HCT116 (cell line): ENCODE data around the gene CCDC179. TPM values are rescaled to one million over a fixed set of nuclear protein-coding genes. Genes with fewer than 3 reads are reported as not detected.

Experiments used
- ATAC-seq: fragments of 200-7000 bp; cut with Tn5 transposase; 2 replicates; pipeline ENCODE4 v1.9.1; 2020; ENCODE audit warnings: mild to moderate bottlenecking, moderate library complexity
- BruUV-seq: library from RNA; stranded (reverse); fragments of 400-500 nt; replicated peaks from 2 replicates; lab custom pipeline; 2021; lab: Mats Ljungman, UMichigan
- CTCF ChIA-PET: fragments of 300-600 bp; sonication (Branson Sonifier 250); formaldehyde crosslinking; loops from one replicate; lab custom pipeline; 2021; ENCODE audit warnings: antibody characterized with exemption; lab: Charles Lee
- POLR2A ChIA-PET: fragments of 300-600, 350-600 bp; sonication (Branson Sonifier 250); formaldehyde crosslinking; loops from one replicate; lab custom pipeline; 2021; ENCODE audit warnings: antibody characterized with exemption; lab: Charles Lee
- RAD21 ChIA-PET, 2 experiments: fragments of 300-600 bp; sonication (Branson Sonifier 250); formaldehyde crosslinking; loops; one replicate each; lab custom pipeline; 2023; ENCODE audit warnings: low total read pairs in 2 of 2; ENCODE audit not compliant: uncharacterized antibody in 2 of 2, unreplicated experiment in 2 of 2, low non-redundant PET in 1 of 2; lab: Charles Lee
- DNase-seq: peaks from one replicate; pipeline ENCODE4 v3.0.0-alpha.2; 2010; ENCODE audit warnings: low read depth, low spot score
- H2AFZ ChIP-seq: fragments of 200-600 bp; shearing (Covaris generic), sonication (generic); 2 replicates; pipeline ENCODE4 v1.6.1; 2017; ENCODE audit warnings: low read depth, mixed run types, mixed read lengths, antibody characterized with exemption, low read length; ENCODE audit not compliant: poor library complexity, severe bottlenecking
- H3K27ac ChIP-seq: 2 replicates; pipeline ENCODE4 v1.5.1; 2012; ENCODE audit warnings: low read depth, low read length
- H3K27me3 ChIP-seq: fragments of 200-600 bp; sonication (generic); 2 replicates; pipeline ENCODE4 v1.6.1; 2016; ENCODE audit warnings: mixed run types, low read length, mixed read lengths; ENCODE audit not compliant: insufficient read depth
- H3K36me3 ChIP-seq, 2 experiments: fragments of 200-500 bp in 1 of 2; fragments of 200-600 bp in 1 of 2; sonication (Bioruptor generic) in 1 of 2; sonication (generic) in 1 of 2; 2 replicates each; pipeline versions ENCODE4 v1.5.1 to v1.6.1; 2014 to 2016; ENCODE audit warnings: low read length in 2 of 2, inconsistent platforms in 1 of 2, mixed read lengths in 1 of 2, mixed run types in 1 of 2; ENCODE audit not compliant: insufficient read depth in 2 of 2, control insufficient read depth in 1 of 2
- H3K4me1 ChIP-seq, 2 experiments: fragments of 200-600 bp in 1 of 2; sonication (generic) in 1 of 2; 2 replicates each; pipeline versions ENCODE4 v1.5.1 to v1.6.1; 2012 to 2017; ENCODE audit warnings: low read length in 2 of 2, inconsistent platforms in 1 of 2, mild to moderate bottlenecking in 1 of 2, mixed read lengths in 1 of 2, mixed run types in 1 of 2, moderate library complexity in 1 of 2; ENCODE audit not compliant: insufficient read depth in 2 of 2, control insufficient read depth in 1 of 2
- H3K4me2 ChIP-seq: fragments of 200-600 bp; sonication (generic); 2 replicates; pipeline ENCODE4 v1.6.1; 2017; ENCODE audit warnings: mixed run types, low read length, mixed read lengths
- H3K4me3 ChIP-seq, 2 experiments: fragments of 200-600 bp in 1 of 2; sonication (generic) in 1 of 2; replicated peaks in 1 of 2; 2 replicates each; pipeline ENCODE4 v1.5.1; 2011 to 2016; ENCODE audit warnings: low read length in 2 of 2, control low read depth in 1 of 2, low read depth in 1 of 2, mild to moderate bottlenecking in 1 of 2, mixed read lengths in 1 of 2, mixed run types in 1 of 2
- H3K79me2 ChIP-seq: fragments of 200-600 bp; sonication (generic); 2 replicates; pipeline ENCODE4 v1.6.1; 2017; ENCODE audit warnings: mild to moderate bottlenecking, mixed run types, low read length, moderate library complexity, mixed read lengths; ENCODE audit not compliant: insufficient read depth
- H3K9ac ChIP-seq: fragments of 200-600 bp; sonication (generic); 2 replicates; pipeline ENCODE4 v1.6.1; 2016; ENCODE audit warnings: low read length, mixed read lengths
- H3K9me2 ChIP-seq: fragments of 200-600 bp; sonication (generic), shearing (Covaris generic); 2 replicates; pipeline ENCODE4 v1.6.1; 2017; ENCODE audit warnings: mixed run types, mild to moderate bottlenecking, moderate library complexity; ENCODE audit not compliant: insufficient read depth
- H3K9me3 ChIP-seq, 2 experiments: fragments of 200-500 bp in 1 of 2; fragments of 200-600 bp in 1 of 2; sonication (Bioruptor generic) in 1 of 2; sonication (generic) in 1 of 2; 2 replicates each; pipeline ENCODE4 v1.6.1; 2014 to 2017; ENCODE audit warnings: low read length in 2 of 2, mixed read lengths in 2 of 2, inconsistent platforms in 1 of 2, low read depth in 1 of 2, mild to moderate bottlenecking in 1 of 2, mixed run types in 1 of 2, moderate library complexity in 1 of 2; ENCODE audit not compliant: control insufficient read depth in 1 of 2, insufficient read depth in 1 of 2
- H4K20me1 ChIP-seq: fragments of 200-600 bp; sonication (generic), shearing (Covaris generic); 2 replicates; pipeline ENCODE4 v1.6.1; 2017; ENCODE audit warnings: mixed run types, mild to moderate bottlenecking, moderate library complexity; ENCODE audit not compliant: insufficient read depth
- EGR1 ChIP-seq: IDR thresholded peaks from 2 replicates; pipeline ENCODE4 v1.6.1; 2012; ENCODE audit warnings: low read depth
- ELF1 ChIP-seq: IDR thresholded peaks from 2 replicates; pipeline ENCODE4 v1.6.1; 2012; ENCODE audit warnings: low read depth, borderline replicate concordance
- EZH2 ChIP-seq: fragments of 200-600 bp; sonication (generic); IDR thresholded peaks from 2 replicates; pipeline ENCODE4 v1.6.1; 2017; ENCODE audit warnings: antibody characterized with exemption, mixed run types
- FOSL1 ChIP-seq: IDR thresholded peaks from 2 replicates; pipeline ENCODE4 v1.6.1; 2012; ENCODE audit warnings: low read depth
- JUND ChIP-seq: IDR thresholded peaks from 2 replicates; pipeline ENCODE4 v1.6.1; 2012
- POLR2AphosphoS5 ChIP-seq: IDR thresholded peaks from 2 replicates; pipeline ENCODE4 v1.6.1; 2011; ENCODE audit warnings: mild to moderate bottlenecking, low read depth, low read length, moderate library complexity
- SIN3A ChIP-seq: IDR thresholded peaks from 2 replicates; pipeline ENCODE4 v1.6.1; 2012; ENCODE audit warnings: low read depth
- SP1 ChIP-seq: IDR thresholded peaks from 2 replicates; pipeline ENCODE4 v1.6.1; 2012; ENCODE audit warnings: low read depth
- YY1 ChIP-seq: IDR thresholded peaks from 2 replicates; pipeline ENCODE4 v1.6.1; 2011; ENCODE audit warnings: low read length, low read depth, moderate library complexity, mild to moderate bottlenecking; ENCODE audit not compliant: insufficient replicate concordance; ENCODE audit errors: extremely low read depth
- ZFX ChIP-seq: fragments of 450-650 bp; IDR thresholded peaks from 2 replicates; pipeline ENCODE4 v1.6.1; 2017
- ZNF274 ChIP-seq: fragments of 200-500 bp; sonication (Bioruptor generic); IDR thresholded peaks from 2 replicates; pipeline ENCODE4 v1.6.1; 2014; ENCODE audit warnings: mild to moderate bottlenecking, low read depth, low read length, inconsistent platforms
- intact Hi-C: fragments of 100-400 bp; cut with micrococcal nuclease; formaldehyde crosslinking; loops from 2 replicates; pipeline ENCODE4 v1.10.0; 2022
- total RNA-seq: library from RNA; stranded (reverse); gene quantifications from one replicate; pipeline ENCODE4 v1.2.1, GENCODE V29; 2021; ENCODE audit not compliant: unreplicated experiment
- TF ChIP-seq, protein P1 (sequence below): IDR thresholded peaks from 2 replicates; pipeline ENCODE4 v1.6.1; 2012; ENCODE audit warnings: low read depth
- TF ChIP-seq, protein P2 (sequence below): IDR thresholded peaks from 2 replicates; pipeline ENCODE4 v1.6.1; 2012
- TF ChIP-seq, protein P3 (sequence below): IDR thresholded peaks from 2 replicates; pipeline ENCODE4 v1.6.1; 2011; ENCODE audit warnings: mild to moderate bottlenecking, low read length, moderate library complexity; ENCODE audit not compliant: insufficient replicate concordance; ENCODE audit errors: extremely low read depth
- TF ChIP-seq, protein P4 (sequence below), 3 experiments: fragments of 200-600 bp in 1 of 3; sonication (generic) in 1 of 3; IDR thresholded peaks in 2 of 3; conservative IDR thresholded peaks in 1 of 3; 2 replicates each; pipeline ENCODE4 v1.5.1; 2012 to 2017; ENCODE audit warnings: low read depth in 2 of 3, low read length in 2 of 3, antibody characterized with exemption in 1 of 3, borderline replicate concordance in 1 of 3, control low read depth in 1 of 3, mild to moderate bottlenecking in 1 of 3, mixed read lengths in 1 of 3, mixed run types in 1 of 3, moderate library complexity in 1 of 3; ENCODE audit not compliant: insufficient read depth in 1 of 3

The CCDC179 gene
- total RNA-seq, 1 experiment from 2014 or later, result not detected

DNA sequence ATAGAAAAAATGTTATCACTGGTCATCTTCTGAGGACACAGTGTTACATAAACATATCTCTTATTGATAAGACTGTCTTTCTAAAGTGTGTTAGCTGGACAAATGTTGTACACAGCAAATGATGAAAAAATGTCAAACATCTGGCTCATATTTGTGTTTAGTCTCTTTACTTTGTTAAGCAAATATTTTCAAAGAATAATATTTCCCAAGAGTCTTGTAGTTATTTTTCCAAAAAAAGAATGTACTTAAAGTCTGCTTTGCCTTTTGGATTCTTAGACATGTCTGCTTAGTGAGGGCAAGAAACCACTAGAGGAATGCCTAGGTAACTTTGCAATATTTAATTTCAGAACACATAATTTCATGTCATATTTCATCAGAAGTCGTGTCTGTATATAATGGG is 23.9 kb upstream of the CCDC179 start:
- Histone ChIP-seq H4K20me1 (no peaks in the 10 kb centered on the region; the same call in 1 of the 2 replicates), H3K4me2 (no peak overlapping the region), H3K79me2 (no peaks in the 10 kb centered on the region), H3K36me3 (no peaks in the 10 kb centered on the region), H3K4me3 (no peak overlapping the region), H2AFZ (no peak overlapping the region), H3K27me3 (no peaks in the 10 kb centered on the region), H3K9me2 (no peaks in the 10 kb centered on the region), H3K4me1 (no peaks in the 10 kb centered on the region), H3K9me3 (no peaks in the 10 kb centered on the region), H3K9ac (no peak overlapping the region), H3K27ac (no peak overlapping the region)
- DNase-seq, result no peak
- ChIA-PET CTCF (interaction anchor here (2.2 kb wide), 1 partner anchor 8 kb away, joined by 10 read pairs; no protein-coding TSS in a partner anchor), POLR2A (no interaction called here), RAD21 (no interaction called here)
- BruUV-seq, result no TSS peak
- intact Hi-C loops, result no loop called here
- no peak for TF ChIP-seq ELF1
- TF ChIP-seq POLR2AphosphoS5, result no peak
- TF ChIP-seq, protein P1, sequence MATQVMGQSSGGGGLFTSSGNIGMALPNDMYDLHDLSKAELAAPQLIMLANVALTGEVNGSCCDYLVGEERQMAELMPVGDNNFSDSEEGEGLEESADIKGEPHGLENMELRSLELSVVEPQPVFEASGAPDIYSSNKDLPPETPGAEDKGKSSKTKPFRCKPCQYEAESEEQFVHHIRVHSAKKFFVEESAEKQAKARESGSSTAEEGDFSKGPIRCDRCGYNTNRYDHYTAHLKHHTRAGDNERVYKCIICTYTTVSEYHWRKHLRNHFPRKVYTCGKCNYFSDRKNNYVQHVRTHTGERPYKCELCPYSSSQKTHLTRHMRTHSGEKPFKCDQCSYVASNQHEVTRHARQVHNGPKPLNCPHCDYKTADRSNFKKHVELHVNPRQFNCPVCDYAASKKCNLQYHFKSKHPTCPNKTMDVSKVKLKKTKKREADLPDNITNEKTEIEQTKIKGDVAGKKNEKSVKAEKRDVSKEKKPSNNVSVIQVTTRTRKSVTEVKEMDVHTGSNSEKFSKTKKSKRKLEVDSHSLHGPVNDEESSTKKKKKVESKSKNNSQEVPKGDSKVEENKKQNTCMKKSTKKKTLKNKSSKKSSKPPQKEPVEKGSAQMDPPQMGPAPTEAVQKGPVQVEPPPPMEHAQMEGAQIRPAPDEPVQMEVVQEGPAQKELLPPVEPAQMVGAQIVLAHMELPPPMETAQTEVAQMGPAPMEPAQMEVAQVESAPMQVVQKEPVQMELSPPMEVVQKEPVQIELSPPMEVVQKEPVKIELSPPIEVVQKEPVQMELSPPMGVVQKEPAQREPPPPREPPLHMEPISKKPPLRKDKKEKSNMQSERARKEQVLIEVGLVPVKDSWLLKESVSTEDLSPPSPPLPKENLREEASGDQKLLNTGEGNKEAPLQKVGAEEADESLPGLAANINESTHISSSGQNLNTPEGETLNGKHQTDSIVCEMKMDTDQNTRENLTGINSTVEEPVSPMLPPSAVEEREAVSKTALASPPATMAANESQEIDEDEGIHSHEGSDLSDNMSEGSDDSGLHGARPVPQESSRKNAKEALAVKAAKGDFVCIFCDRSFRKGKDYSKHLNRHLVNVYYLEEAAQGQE, result no peak
- TF ChIP-seq SP1, result no peak
- TF ChIP-seq, protein P2, sequence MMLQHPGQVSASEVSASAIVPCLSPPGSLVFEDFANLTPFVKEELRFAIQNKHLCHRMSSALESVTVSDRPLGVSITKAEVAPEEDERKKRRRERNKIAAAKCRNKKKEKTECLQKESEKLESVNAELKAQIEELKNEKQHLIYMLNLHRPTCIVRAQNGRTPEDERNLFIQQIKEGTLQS, result no peak
- TF ChIP-seq ZNF274, result no peak
- TF ChIP-seq JUND, result no peak
- TF ChIP-seq ZFX, result no peak
- TF ChIP-seq YY1, result no peak
- TF ChIP-seq EGR1, result no peak
- TF ChIP-seq SIN3A, result no peak
- TF ChIP-seq FOSL1, result no peak
- TF ChIP-seq EZH2, result no peak
- TF ChIP-seq, protein P3, sequence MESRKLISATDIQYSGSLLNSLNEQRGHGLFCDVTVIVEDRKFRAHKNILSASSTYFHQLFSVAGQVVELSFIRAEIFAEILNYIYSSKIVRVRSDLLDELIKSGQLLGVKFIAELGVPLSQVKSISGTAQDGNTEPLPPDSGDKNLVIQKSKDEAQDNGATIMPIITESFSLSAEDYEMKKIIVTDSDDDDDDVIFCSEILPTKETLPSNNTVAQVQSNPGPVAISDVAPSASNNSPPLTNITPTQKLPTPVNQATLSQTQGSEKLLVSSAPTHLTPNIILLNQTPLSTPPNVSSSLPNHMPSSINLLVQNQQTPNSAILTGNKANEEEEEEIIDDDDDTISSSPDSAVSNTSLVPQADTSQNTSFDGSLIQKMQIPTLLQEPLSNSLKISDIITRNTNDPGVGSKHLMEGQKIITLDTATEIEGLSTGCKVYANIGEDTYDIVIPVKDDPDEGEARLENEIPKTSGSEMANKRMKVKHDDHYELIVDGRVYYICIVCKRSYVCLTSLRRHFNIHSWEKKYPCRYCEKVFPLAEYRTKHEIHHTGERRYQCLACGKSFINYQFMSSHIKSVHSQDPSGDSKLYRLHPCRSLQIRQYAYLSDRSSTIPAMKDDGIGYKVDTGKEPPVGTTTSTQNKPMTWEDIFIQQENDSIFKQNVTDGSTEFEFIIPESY, result no peak
- TF ChIP-seq, protein P4, sequence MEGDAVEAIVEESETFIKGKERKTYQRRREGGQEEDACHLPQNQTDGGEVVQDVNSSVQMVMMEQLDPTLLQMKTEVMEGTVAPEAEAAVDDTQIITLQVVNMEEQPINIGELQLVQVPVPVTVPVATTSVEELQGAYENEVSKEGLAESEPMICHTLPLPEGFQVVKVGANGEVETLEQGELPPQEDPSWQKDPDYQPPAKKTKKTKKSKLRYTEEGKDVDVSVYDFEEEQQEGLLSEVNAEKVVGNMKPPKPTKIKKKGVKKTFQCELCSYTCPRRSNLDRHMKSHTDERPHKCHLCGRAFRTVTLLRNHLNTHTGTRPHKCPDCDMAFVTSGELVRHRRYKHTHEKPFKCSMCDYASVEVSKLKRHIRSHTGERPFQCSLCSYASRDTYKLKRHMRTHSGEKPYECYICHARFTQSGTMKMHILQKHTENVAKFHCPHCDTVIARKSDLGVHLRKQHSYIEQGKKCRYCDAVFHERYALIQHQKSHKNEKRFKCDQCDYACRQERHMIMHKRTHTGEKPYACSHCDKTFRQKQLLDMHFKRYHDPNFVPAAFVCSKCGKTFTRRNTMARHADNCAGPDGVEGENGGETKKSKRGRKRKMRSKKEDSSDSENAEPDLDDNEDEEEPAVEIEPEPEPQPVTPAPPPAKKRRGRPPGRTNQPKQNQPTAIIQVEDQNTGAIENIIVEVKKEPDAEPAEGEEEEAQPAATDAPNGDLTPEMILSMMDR (IDR thresholded peaks at IDR 0.05 in 2 of 3, conservative IDR thresholded peaks at IDR 0.05 in 1 of 3; ENCODE audit: borderline replicate concordance in 1 of 3, insufficient read depth in 1 of 3, low read depth in 2 of 3, low read length in 2 of 3), result no peak
- no peak for ATAC-seq
